ENCODE results near the gene PSMD5. TPM values are rescaled to one million over a fixed set of nuclear protein-coding genes. Genes with fewer than 3 reads are reported as not detected.
"Not testable (repeated sequence)": the region's sequence is repeated elsewhere in the genome, so short reads cannot be mapped to it uniquely, and the experiment has no call there.

Gene PSMD5
- total RNA-seq, 2 experiments from 2014 or later: 52.3 to 55.3 TPM

GRCh38 chr9:120807607-120808379 lies 34.9 kb downstream of the PSMD5 start:
- DNase-seq (no peak), ATAC-seq (no peak)
- no peak for TF ChIP-seq CTCF (IDR thresholded peaks at IDR 0.05)
- no peak overlapping the region for H3K4me3 Mint-ChIP-seq
- ChIA-PET CTCF (interaction anchor here (1.1 kb wide), 1 partner anchor 60 kb away, joined by 3 read pairs; no protein-coding TSS in a partner anchor), POLR2A (interaction anchor here (1.0 kb wide), 1 partner anchor 14 kb away, joined by 3 read pairs; the partner anchor contains the start of gene FBXW2)
- H3K9me3 Mint-ChIP-seq: peaks cover 35% of the 10 kb centered on the region
- H3K27me3 Mint-ChIP-seq: no peaks in the 10 kb centered on the region
- no peak overlapping the region for H3K27ac Mint-ChIP-seq
- H3K4me1 Mint-ChIP-seq (ENCODE audit: low read depth): peaks cover under 1% of the 10 kb centered on the region
- H3K36me3 Mint-ChIP-seq (ENCODE audit: low read depth): peaks cover 44% of the 10 kb centered on the region
- intact Hi-C loops (cut with micrococcal nuclease): no loop called here

- H3K4me3 Mint-ChIP-seq; intact Hi-C loops (cut with micrococcal nuclease); DNase-seq; H3K27ac Mint-ChIP-seq; CTCF ChIA-PET; H3K4me1 Mint-ChIP-seq (ENCODE audit: low read depth); ATAC-seq; H3K27me3 Mint-ChIP-seq; POLR2A ChIA-PET: not testable (repeated sequence)
- peaks cover 34% of the 10 kb centered on the region for H3K9me3 Mint-ChIP-seq
- peaks cover 29% of the 10 kb centered on the region for H3K36me3 Mint-ChIP-seq (ENCODE audit: low read depth)
Observed at GRCh38 chr9:120804784-120805363, 37.8 kb downstream of the PSMD5 start.

GRCh38 chr9:120801441-120801840 lies 41.3 kb downstream of the PSMD5 start:
- H3K4me1 Mint-ChIP-seq (ENCODE audit: low read depth): no peaks in the 10 kb centered on the region
- H3K4me3 Mint-ChIP-seq: no peak overlapping the region
- H3K36me3 Mint-ChIP-seq (ENCODE audit: low read depth): peaks cover 14% of the 10 kb centered on the region
- DNase-seq: no peak
- ChIA-PET POLR2A (interaction anchor here (1.1 kb wide), 1 partner anchor 9 kb away, joined by 3 read pairs; no protein-coding TSS in a partner anchor), CTCF (no interaction called here)
- peaks cover 13% of the 10 kb centered on the region for H3K9me3 Mint-ChIP-seq
- no peak for TF ChIP-seq CTCF (IDR thresholded peaks at IDR 0.05)
- no peaks in the 10 kb centered on the region for H3K27me3 Mint-ChIP-seq
- H3K27ac Mint-ChIP-seq: no peak overlapping the region
- ATAC-seq: no peak
- intact Hi-C loops (cut with micrococcal nuclease): no loop called here

- Mint-ChIP-seq H3K4me1 (ENCODE audit: low read depth) (peaks cover 46% of the 10 kb centered on the region), H3K9me3 (no peaks in the 10 kb centered on the region), H3K27me3 (no peaks in the 10 kb centered on the region), H3K36me3 (ENCODE audit: low read depth) (peaks cover 35% of the 10 kb centered on the region), H3K27ac (peak within 1 kb of the TSS; percentile 97), H3K4me3 (peak within 1 kb of the TSS; percentile 99)
- POLR2A ChIA-PET: interaction anchor here (0.7 to 4.3 kb wide), 28 partner anchors 8 to 281 kb away, joined by 3 to 20 read pairs (median 4); partner anchors contain the start of genes CNTRL, PHF19 and PSMD5
- intact Hi-C loops (cut with micrococcal nuclease): no loop called here
- CTCF ChIA-PET: interaction anchor here (0.8 to 1.4 kb wide), 7 partner anchors 14 to 267 kb away, joined by 3 to 7 read pairs (median 3); partner anchors contain the start of gene TRAF1
- peak; percentile 91 for DNase-seq
- peak; percentile 94 for ATAC-seq
- TF ChIP-seq CTCF (IDR thresholded peaks at IDR 0.05): no peak
Observed at GRCh38 chr9:120792898-120793765, 49.6 kb downstream of the PSMD5 start, which contains the start of gene FBXW2. Gene FBXW2 (minus strand): TSS chr9:120793416. CDS start chr9:120788258, 5,158 bp downstream.

GRCh38 chr9:120791161-120791560 lies 51.6 kb downstream of the PSMD5 start:
- H3K4me1 Mint-ChIP-seq (ENCODE audit: low read depth): peaks cover 61% of the 10 kb centered on the region
- no peak for TF ChIP-seq CTCF (IDR thresholded peaks at IDR 0.05)
- ChIA-PET POLR2A (interaction anchor here (0.6 to 0.7 kb wide), 2 partner anchors 11 to 314 kb away, joined by 3 read pairs; no protein-coding TSS in a partner anchor), CTCF (interaction anchor here (1.5 kb wide), 1 partner anchor 36 kb away, joined by 3 read pairs; no protein-coding TSS in a partner anchor)
- H3K27me3 Mint-ChIP-seq: no peaks in the 10 kb centered on the region
- DNase-seq: no peak
- no peak for ATAC-seq
- peaks cover 1% of the 10 kb centered on the region for H3K9me3 Mint-ChIP-seq
- intact Hi-C loops (cut with micrococcal nuclease): no loop called here
- peaks cover 47% of the 10 kb centered on the region for H3K36me3 Mint-ChIP-seq (ENCODE audit: low read depth)
- peak overlapping the region; percentile 99 for H3K4me3 Mint-ChIP-seq
- H3K27ac Mint-ChIP-seq: peak overlapping the region; percentile 79

Data from activated CD8-positive, alpha-beta T cell treated with anti-CD3 and anti-CD28 coated beads for 36 hours (primary cell).